HG02642 (cell line): ENCODE data around the gene CCL14.
"Not testable (repeated sequence)": the region's sequence is repeated elsewhere in the genome, so short reads cannot be mapped to it uniquely, and the experiment has no call there.

ENCODE experiments used
- ATAC-seq: cut with Tn5 transposase; IDR thresholded peaks from one replicate; pipeline ENCODE4 v1.9.1; 2021; ENCODE audit warnings: mild to moderate bottlenecking; ENCODE audit not compliant: unreplicated experiment, poor library complexity

CCL14 gene

GRCh38 chr17:35986643-35987042, at the start of gene CCL14:
Gene CCL14 (minus strand): TSS chr17:35986729. CDS start chr17:35986649, 80 bp downstream.
- ATAC-seq: no peak

DNA sequence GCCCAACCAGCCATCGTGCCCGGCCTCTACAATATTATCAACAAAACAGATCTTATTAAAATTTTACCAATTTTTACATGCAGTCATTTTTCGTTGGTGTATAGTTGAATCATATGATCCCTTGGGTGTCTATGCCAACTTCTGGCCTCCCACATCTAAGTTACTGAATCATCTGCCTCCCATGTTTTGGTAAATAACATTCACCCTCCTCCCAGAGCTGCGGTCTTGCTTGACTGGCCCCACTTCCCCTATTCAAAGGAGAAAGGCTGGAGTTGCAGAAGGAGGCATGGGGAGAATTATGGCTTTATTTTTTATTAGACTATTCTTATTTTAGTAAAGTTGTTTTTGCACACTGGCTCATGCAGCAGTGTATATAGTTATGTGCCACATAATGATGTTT, 49.7 kb upstream of the CCL14 start:
- no peak for ATAC-seq

GRCh38 chr17:36034127-36034526, 47.6 kb upstream of the CCL14 start:
- ATAC-seq: no peak

- no peak for ATAC-seq
These were observed 44.4 kb upstream of the CCL14 start for GRCh38 chr17:36030956-36031355.

GRCh38 chr17:36027761-36028160, 41.2 kb upstream of the CCL14 start:
- ATAC-seq: no peak

DNA sequence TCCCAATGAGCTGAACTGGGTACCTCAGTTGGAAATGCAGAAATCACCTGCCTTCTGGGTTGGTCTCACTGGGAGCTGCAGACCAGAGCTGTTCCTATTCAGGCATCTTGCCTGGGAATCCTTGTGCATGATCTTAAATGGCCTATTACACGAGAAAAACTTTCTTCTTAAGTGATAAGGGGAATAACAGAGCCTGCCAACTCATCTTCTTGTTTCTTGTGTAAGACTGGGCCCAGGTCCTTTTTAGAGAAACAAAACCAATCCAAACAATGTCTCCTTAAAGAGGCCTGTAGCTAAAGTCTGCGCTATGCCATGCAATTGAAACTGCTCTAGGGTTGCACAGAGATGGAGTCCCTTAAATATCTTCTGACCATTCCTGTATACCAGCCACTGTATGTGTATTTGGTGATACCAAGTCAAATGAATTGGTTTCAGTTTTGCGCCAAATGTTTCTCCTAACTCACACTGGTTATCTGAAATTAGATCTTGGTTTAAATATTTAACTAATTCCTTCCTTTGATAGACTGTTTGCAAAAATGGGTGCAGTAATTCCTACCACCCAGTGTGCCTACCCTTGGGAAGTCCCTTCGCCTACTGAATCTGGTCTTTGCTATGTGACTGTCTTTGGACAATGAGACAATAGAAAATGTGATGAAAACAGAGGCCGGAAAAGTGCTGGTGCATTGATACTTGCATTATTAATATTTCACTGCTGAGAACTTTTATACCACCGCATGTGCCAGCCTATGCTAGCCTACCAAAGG, 37.8 kb upstream of the CCL14 start:
- no peak for ATAC-seq

- no peak for ATAC-seq
These were observed 32.9 kb upstream of the CCL14 start for GRCh38 chr17:36019423-36019822.

DNA sequence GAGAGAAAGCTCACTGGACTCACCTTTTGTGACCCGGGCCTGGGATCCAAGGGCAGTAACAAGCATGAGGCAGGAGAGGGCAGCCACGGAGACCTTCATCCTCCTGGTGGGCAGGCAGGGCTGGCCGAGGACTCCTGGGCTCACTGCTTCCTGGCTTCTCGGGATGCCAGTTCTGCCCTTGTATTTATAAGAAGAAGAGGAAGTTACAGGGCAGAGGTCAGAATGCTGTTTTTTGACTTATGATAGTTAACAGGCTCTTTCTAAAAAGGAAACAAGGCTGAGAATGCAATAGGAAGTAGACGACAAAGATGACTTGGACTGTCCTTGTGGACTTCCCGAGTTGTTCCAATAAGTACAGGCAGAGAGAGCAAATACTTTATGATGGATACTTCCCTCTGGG, 31.3 kb upstream of the CCL14 start, which contains the start of gene CCL23:
TSS of gene CCL23 (minus strand) at position 174 of the 400 bp plus-strand sequence. CDS start at position 99, 75 bp downstream.
- ATAC-seq: no peak

DNA sequence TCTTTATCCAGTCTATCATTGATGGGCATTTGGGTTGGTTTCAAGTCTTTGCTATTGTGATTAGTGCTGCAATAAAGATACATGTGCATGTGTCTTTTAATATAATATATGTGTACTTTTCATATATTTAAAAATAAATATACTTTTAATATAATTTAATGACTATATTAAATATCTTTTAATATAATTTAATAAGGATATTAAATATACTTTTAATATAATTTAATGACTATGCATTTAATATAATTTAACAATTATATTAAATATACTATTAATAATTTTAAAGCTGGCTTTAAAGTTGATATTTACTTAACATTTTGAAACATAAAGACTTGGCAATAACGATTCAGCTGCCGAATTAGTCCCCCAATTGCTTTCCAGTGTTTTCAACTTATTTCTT, 30.0 kb upstream of the CCL14 start:
- no peak for ATAC-seq

DNA sequence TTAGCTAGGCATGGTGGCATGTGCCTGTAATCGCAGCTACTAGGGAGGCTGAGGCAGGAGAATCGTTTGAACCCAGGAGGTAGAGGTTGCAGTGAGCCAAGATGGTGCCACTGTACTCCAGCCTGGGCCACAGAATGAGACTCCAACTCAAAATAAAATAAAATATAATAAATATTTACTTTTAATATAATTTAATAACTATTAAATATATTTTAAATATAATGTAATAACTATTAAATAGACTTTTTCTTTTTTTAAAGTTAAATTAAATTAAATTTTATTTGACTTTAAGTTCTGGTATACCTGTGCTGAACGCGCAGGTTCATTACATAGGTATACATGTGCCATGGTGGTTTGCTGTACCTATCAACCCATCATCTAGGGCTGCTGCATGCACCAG, 29.4 kb upstream of the CCL14 start:
- ATAC-seq: not testable (repeated sequence)

DNA sequence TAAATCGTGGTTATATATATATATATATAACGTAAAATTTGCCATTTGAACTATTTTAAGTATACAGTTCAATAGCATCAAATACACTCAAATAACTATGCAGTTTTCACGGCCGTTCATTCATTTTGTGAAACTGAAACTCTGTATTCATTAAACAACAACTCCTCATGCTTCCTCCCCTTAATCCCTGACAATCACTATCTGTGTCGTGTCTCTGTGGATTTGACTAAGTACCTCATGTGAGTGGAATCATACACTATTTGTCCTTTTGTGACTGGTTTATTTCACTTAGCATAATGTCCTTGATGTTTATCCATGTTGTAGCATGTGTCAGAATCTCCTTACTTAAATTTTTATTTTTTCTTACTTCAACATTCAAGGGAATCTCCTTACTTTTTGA, 28.4 kb upstream of the CCL14 start:
- ATAC-seq: no peak

GRCh38 chr17:36011201-36011600, 24.7 kb upstream of the CCL14 start:
- no peak for ATAC-seq

GRCh38 chr17:36008998-36009665, 22.6 kb upstream of the CCL14 start:
- ATAC-seq: no peak

- no peak for ATAC-seq
These were observed 18.1 kb upstream of the CCL14 start for GRCh38 chr17:36004594-36005108.

GRCh38 chr17:36002631-36003030, 16.1 kb upstream of the CCL14 start:
- ATAC-seq: no peak

GRCh38 chr17:36001862-36002603, 15.5 kb upstream of the CCL14 start:
- no peak for ATAC-seq

GRCh38 chr17:36001110-36001771, 14.7 kb upstream of the CCL14 start, which contains the start of gene CCL15:
Gene CCL15 (minus strand): TSS chr17:36001553. CDS start chr17:36001492, 61 bp downstream.
- no peak for ATAC-seq

- no peak for ATAC-seq
These were observed 14.2 kb upstream of the CCL14 start for GRCh38 chr17:36000732-36001109.

GRCh38 chr17:35998756-35999155, 12.2 kb upstream of the CCL14 start:
- ATAC-seq: no peak

GRCh38 chr17:35998018-35998545, 11.6 kb upstream of the CCL14 start:
- ATAC-seq: no peak
